CD4-positive, alpha-beta T cell treated with Interleukin-4 for 4 hours (primary cell): Measurements from ENCODE around the gene TTLL10.
A peak's percentile ranks its signal among the peaks of the same experiment; 100 is the strongest.

Experiments used
- DNase-seq: peaks from one replicate; pipeline ENCODE4 v3.0.0-alpha.2; 2020

Gene TTLL10

DNA sequence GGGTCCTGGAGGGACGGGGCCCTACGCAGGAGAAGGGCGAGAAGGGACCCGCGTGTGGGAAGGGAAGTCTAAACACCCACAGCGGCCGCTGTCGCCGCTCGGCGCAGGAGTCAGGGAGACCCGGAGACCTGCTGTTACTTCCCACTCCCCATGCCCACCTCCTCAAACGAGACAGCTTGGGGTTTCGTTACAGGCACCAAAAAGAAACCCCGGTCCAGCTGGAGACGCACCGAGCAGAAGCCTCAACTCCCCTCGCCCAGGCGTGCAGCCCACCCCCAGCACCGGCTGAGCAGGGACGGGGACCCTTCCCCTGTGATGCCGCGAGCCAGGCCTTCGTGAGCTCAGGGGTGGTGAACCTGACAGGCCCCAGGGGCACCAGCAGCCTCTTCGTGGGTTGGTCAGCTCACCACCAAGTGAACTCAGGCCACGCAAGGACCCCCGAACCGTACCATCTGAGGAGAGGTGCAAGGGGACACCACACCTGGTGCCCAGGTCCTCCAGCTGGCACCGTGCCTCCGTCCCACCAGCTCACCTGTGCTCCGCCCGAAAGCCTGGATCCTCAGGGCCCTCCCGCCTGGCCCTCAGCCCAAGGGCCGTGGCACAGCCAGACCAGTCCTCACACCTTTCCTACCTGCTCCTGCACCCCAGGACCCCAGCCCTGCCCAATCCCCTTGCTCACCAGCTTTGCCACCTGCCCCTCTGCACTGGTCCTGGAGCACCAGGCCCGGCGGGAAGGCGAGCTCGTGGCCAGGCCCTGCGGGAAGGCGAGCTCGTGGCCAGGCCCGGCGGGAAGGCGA is 53.1 kb downstream of the TTLL10 start:
- DNase-seq, result no peak

DNA sequence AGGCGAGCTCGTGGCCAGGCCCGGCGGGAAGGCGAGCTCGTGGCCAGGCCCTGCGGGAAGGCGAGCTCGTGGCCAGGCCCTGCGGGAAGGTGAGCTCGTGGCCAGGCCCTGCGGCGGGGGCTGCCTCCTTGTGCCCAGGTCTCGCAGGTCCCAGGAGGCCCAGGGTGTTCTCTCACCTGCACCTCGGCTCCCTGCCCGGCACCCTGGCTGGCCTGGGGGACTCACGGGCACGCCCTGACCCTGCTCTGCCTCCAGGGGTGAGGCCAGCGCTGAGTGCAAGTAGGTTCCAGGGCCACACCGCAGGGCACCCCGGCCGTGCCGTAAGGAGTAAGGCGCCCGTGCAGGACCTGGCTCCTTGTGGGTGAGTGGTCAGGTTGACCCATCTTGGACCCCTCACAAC is 53.7 kb downstream of the TTLL10 start:
- DNase-seq, result no peak

DNA sequence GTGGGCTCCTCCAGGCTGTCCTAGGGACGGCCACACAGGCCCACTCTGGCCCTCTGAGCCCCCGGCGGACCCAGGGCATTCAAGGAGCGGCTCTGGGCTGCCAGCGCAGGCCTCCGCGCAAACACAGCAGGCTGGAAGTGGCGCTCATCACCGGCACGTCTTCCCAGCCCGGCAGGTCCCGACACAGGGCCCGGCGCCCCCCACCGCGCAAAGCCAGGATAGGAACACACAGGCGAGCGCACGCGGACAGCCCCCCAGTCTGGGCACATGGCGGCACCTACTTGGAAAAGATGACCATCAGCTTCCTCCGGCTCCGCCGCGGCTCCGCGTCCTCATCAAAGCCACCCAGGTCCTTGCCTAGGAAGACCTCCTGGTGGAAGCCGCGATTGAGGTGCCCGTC is 54.5 kb downstream of the TTLL10 start:
- no peak for DNase-seq

DNA sequence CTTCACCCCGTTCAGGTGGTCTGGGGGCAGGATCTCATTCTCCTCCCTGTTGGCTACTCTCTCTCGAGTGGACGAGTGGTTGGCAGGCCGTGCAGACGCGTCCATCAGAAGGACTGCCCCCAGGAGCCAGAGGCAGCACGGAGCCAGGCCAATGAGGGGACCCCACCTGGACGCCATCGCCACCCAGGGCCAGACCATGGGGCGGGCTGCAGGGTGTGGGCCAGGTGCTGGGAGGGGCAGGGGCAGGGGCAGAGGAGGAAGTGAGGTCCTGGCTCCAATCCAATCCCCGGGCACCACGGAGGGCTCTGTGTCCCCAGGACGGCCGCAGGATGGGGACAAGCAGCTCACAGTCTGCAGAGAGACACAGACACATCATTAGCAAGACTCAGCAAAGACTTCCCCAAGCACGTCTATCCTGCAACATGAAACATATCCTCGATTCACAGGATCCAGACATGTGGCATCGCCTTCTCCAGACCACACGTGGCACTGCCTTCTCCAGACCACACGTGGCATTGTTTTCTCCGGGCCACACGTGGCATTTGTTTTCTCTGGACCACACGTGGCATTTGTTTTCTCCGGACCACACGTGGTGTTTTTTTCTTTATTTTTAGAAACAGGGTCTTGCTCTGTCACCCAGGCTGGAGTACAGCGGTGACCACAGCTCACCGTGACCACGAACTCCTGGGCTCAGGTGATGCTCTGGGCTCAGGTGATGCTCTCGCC is 55.1 kb downstream of the TTLL10 start:
- no peak for DNase-seq

DNA sequence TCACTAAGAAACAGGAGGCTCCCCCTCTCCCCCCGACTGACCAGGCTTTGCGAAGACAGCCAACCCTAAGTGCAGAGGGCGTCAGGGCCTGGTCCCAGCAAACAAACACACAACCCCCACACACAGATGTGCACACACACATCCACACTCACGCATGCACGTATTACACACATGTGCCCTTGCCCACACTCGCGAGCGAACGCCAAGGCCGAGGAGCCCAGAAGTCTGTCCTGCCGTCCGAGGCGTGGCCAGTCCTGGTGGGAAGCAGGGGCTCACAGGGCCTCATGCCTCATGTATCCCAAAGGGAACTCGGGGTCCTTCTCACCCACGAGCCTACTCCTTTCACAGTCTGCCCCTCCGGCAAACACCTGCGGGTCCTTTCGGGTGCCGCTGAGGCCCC is 56.1 kb downstream of the TTLL10 start:
- no peak for DNase-seq

DNA sequence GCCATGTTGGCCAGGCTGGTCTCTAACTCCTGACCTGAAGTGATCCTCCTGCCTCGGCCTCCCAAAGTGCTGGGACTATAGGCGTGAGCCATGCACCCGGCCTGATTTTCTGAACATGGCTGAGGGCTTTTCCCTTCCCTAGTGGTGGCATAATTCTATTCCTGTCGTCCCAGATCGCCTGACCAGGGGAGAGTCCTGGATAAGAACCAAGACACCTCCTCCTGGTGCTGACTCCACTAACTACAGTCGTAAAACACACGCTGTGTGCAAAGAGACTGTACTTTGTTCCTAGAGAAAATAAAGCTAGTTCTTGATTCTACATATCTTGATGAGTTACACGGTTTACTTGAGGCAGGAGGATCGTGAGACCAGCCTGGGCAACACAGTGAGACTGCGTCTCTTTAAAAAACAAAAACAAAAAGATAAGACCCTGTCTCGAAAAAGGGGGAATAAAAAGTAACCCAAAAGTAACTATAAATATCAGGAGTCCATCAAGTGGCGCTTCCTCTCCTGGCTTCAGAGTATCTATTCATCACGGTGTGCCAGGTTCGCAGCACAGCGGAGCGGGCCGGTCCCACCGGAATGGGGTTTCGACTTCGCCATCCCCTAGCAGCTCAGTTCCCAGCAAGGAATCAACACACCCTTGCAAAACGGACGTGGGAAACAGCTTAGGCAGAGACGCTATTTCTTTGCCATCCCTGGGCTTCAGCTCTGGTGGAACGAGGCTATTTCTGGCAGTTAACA is 57.1 kb downstream of the TTLL10 start:
- no peak for DNase-seq

DNA sequence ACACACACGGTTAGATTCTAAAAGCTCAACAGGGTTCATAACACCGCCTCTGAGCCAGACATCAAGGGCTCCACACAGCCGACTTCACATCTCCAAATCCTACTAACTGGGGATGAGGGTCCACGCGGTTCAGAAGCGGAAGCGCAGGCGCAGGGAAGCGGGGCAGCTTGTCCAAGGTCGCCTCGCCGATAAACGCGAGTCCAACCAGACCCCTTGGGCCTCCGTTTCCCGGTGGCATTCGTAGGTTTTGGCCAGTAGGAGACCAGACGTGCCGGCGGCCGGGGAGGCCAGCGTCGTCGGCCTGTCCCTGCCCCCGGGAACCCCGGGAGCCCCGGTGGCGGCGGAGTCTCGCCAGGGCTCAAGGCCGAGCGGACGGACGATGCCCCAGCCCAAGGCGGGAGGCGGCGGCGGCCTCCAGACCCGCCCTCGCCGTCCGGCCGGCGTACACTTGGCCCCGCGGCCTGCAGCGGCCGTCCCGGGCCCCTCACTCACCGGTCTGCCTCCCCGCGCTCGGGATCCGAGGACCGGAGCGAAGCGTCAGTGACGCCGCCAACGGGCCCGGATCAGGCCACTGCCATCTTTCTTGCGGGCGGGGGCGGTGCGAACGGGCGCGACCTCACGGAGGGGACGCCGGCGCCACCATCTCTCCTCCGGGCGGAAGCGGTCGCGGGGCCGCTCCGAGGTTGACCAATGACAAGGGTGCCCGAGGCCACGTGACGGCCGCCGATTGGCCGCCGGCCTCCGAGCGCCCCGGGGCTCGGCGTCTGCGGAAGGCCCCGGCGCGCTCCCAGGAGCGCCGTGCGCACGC is 57.9 kb downstream of the TTLL10 start, which contains the start of gene SDF4:
Gene SDF4 (minus strand): TSS at position 602 of the 808 bp plus-strand sequence. CDS start 3,229 bp downstream, outside the sequence.
- peak; percentile 97 for DNase-seq

DNA sequence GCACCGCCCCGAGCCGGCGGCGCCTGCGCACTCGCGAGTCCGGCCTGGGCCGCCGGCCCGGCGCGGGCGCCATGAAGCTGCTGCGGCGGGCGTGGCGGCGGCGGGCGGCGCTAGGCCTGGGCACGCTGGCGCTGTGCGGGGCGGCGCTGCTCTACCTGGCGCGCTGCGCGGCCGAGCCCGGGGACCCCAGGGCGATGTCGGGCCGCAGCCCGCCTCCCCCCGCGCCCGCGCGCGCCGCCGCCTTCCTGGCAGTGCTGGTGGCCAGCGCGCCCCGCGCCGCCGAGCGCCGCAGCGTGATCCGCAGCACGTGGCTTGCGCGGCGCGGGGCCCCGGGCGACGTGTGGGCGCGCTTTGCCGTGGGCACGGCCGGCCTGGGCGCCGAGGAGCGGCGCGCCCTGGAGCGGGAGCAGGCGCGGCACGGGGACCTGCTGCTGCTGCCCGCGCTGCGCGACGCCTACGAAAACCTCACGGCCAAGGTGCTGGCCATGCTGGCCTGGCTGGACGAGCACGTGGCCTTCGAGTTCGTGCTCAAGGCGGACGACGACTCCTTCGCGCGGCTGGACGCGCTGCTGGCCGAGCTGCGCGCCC is 58.6 kb downstream of the TTLL10 start, which contains the start of gene B3GALT6:
Gene B3GALT6 (plus strand): TSS at position 30 of the 588 bp plus-strand sequence. CDS start 42 bp downstream, at position 72.
- no peak for DNase-seq

DNA sequence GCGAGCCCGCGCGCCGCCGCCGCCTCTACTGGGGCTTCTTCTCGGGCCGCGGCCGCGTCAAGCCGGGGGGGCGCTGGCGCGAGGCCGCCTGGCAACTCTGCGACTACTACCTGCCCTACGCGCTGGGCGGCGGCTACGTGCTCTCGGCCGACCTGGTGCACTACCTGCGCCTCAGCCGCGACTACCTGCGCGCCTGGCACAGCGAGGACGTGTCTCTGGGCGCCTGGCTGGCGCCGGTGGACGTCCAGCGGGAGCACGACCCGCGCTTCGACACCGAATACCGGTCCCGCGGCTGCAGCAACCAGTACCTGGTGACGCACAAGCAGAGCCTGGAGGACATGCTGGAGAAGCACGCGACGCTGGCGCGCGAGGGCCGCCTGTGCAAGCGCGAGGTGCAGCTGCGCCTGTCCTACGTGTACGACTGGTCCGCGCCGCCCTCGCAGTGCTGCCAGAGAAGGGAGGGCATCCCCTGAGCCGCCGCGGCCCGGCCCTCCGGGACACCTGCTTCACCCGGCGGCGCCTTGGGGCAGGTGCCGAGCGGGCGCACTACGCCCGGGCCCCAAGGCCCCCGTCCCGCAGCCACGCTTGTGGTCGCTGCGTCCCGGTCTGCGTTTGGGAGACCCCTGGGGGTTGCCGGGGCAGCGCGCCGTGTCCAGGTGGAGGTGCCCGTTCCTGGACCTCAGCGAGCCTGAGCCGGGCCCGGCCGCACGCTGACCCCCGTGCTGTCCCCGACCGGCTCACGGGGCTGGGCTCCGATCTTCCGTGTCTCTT is 59.3 kb downstream of the TTLL10 start:
- DNase-seq, result no peak

DNA sequence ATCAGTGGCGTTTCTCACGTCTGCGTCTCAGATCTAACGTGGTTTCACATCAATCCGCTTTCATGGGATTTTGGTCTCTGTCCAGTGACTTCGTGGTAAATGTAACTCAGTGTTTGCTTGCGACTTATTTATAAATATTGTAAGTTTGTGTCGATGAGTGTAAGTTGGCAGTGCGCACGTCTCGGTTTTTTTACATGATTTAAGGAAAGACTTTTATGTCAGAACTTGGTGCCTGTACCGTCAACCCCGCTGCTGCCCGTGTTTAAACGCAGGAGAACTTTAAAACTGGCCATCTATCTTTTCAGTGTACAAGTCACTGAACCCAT is 59.9 kb downstream of the TTLL10 start:
- DNase-seq, result no peak

DNA sequence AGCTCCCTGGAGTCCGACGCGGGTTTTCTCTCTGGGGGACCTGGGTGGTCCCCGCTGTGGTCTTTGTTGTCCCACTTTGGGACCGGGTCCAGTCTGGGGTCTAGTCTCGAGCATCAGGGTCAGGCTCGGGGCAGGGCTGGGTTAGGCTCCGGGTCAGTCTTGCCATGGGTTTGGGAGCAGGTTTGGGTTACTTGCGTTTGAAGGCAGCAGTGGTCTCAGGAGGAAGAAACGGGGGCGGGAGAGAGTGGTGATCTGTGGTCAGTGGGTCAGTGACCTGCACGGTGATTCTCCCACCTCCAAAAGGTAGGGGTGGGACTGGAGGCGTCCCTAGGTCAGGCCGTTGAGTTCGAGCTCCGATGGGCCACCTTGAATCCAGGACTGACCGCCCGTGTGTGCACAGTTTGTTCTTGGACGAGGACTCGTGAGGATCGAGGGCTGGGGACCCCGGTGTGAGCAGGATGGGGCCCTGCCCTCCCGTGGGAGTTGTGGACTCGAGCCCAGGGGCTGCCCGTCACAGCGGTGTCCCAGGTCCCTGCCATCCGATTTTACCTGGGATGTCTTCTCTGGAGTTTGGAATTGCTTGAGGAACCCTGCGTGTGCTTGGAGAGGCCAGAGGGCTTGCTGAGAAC is 60.6 kb downstream of the TTLL10 start:
- DNase-seq, result no peak

DNA sequence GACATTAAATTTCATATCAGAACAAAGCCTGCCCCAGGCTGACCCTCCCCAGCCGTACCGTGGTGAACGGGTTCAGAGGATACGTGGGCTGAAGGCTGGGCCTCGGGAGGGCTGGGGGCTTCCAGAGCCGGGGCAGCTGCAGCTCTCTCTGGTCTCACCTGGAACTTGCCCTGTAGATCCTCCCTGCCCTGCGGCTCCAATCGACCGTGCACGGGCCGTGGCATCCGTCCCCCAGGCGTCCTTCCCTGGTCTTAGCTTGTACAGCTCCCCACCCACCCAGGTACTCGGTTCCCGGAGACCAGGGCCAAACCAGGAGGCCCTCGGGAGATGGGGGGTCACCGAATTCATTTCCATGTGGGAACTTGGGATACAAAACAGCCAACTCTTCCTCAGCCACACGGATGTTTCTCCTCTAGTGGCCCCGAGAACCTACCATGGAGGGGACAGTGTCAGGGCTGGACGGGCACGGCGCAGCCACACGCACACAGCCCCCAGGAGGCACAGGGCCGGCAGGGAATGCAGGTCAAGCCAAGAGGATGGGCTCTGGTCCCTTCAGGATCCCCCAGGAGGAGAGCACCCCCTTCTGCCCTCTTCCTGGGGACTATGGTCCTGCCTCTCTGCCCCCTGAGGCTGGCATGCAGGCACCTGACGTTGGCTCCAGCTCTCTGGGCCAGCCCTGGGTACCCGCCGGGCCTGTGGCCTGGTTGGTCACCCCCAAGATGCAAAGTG is 61.5 kb downstream of the TTLL10 start:
- DNase-seq, result no peak

DNA sequence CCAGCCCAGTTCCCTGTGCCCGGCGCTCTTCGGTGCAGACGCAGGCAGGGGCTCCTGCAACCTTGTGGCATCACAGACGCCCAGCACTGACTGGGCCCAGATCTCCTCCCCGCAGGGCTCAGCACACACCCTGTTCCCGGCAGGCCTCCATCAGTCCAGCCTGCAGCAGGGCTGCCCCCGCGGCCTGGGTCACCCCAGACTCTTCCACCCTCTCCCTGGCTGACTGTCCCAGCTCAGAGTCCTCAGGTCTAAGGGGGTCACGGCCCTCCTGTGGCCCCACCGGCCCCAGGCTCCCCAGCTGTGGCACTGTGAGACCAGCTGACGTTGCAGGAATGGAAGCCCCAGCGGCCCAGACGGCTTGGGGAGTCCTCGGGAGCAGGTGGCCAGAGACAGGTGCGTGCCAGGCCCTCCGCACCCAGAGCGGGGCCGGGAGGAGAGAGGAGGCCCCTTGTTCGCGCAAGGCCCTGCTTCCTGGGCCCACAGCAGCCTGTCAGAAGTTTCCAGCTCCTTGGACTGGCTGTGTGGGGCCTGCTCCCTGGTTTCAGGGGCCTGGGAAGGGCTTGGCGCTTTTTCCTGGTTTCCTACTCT is 62.6 kb downstream of the TTLL10 start:
- no peak for DNase-seq

DNA sequence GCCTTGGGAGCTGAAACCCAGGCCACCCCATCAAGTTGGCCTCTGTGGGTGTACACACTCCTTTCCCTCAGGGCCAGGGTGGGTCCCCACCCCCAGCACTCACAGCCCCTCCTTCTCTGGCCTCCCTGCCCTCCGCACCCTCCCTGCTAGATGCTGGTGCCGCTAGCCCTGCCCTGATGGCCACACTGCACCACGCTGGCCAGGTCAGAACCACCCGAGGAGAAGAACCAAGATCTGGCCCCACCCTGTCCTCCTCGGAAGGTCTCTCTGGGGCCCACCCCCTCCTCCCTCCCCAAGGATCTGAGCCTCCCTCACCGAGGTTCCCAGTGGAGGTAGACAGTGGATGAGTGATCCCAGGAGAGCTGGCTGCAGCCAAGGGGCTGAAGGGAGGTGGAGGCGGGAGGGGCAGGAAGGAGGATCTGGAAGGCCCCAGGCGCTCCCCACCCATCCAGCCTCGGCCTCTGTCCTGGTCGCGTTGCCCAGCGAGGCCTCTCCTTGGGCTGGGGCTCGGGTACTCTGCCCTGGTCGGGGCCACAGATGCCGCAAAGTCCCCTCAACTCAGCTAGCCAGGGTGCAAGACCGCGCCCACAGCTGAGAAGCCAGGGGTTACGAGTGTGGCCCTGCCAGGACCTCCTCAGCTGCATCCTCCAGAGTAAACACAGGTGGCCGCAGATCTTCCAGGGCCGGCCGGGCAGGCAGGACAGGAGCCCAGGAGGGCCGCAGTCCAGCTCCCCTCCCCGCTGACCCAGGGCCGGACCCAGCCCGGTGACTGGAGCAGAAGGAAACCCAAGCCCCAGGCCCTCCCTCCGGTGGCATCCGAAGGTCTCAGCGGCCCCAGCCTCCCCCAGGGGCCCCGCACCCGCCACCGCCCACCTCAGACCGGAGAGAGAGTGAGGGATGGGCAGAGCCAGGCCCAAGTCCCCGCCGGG is 63.5 kb downstream of the TTLL10 start:
- DNase-seq, result no peak

DNA sequence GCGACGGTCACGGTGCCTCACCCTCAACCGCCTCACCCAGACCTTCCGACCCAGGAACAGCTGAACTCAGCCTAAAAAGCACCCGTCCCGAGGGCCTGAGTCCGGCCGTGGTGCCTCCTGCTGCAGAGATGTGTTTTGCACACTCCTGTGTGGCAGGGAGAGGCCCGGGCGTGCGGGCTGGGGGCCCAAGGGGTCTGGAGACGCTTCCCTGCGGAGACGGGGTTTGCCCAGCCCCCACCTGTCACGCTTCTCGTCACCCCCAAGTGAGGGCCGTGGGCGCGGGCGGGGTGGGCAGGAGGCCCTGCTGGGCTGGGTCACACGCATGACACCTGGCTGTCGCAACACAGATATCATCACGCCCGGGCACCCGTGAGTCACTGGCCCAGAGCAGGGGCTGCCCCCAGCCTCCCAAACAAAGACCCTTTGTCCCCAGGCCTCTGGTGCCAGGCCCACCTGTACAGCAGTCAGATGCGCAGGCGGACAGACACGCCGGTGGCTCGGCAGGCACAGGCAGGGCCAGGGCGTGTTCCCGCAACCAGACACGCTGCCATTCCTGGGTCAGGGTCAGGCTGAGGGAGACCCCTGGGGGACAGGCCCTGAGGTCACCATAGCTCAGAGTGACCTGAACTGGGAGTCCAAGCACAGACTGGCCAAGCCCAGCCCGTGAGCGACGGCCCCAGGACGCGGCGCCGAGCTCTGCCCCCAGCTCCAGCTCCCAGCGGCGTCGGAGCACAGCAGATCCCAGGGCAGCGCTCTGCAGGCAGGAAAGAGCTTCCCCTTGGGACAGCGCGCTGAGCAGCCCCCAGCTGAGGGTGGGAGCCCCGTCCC is 64.4 kb downstream of the TTLL10 start:
- DNase-seq, result no peak

DNA sequence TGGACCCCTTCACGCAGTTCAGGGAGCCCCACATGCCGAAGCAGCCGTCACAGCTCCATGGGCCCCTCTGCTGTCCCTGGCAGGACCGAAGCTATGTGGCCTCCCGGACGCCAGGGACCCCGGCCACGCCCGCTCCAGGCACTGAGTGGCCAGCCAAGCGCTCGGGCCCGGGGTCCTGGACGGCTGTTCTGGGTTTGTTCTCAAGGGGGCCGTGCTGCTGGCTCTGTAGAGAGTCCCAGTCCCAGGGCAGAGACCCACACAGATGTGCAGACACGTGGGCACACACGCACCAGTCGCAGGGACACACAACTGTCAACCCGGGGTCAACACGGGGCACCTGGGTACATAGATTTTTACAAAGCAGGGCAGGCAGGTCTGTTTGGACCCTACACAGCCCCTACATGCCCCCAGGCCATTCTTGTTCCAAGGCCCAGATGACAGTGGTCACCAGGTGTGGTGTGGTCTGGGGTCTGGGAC is 65.1 kb downstream of the TTLL10 start:
- no peak for DNase-seq

DNA sequence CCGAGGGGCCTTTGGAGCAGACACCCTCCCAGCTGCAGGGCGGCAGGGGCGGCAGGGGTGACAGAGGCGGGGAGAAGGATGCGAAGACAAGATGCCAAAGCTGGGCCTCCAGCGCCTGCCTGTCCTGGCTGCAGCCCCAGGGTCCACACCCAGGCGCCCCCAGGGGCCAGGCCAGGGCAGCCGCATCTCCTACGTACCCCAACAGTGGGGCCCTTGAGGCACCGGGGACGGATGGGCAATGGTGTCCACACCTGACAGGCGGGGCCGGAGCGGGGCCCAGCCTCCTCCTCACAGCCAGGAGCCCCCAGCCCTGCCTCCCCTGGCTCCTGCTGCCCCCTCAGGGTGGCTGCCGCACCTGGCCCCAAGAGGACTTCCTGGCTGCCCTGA is 65.5 kb downstream of the TTLL10 start:
- DNase-seq, result no peak
